HCT116 (cell line): ENCODE results near the gene F10. TPM values are rescaled to one million over a fixed set of nuclear protein-coding genes. Genes with fewer than 3 reads are reported as not detected.

ENCODE experiments used
- ATAC-seq: fragments of 200-7000 bp; cut with Tn5 transposase; 2 replicates; pipeline ENCODE4 v1.9.1; 2020; ENCODE audit warnings: mild to moderate bottlenecking, moderate library complexity
- BruUV-seq: library from RNA; stranded (reverse); fragments of 400-500 nt; replicated peaks from 2 replicates; lab custom pipeline; 2021; lab: Mats Ljungman, UMichigan
- CTCF ChIA-PET: fragments of 300-600 bp; sonication (Branson Sonifier 250); formaldehyde crosslinking; loops from one replicate; lab custom pipeline; 2021; ENCODE audit warnings: antibody characterized with exemption; lab: Charles Lee
- POLR2A ChIA-PET: fragments of 300-600, 350-600 bp; sonication (Branson Sonifier 250); formaldehyde crosslinking; loops from one replicate; lab custom pipeline; 2021; ENCODE audit warnings: antibody characterized with exemption; lab: Charles Lee
- RAD21 ChIA-PET, 2 experiments: fragments of 300-600 bp; sonication (Branson Sonifier 250); formaldehyde crosslinking; loops; one replicate each; lab custom pipeline; 2023; ENCODE audit warnings: low total read pairs in 2 of 2; ENCODE audit not compliant: uncharacterized antibody in 2 of 2, unreplicated experiment in 2 of 2, low non-redundant PET in 1 of 2; lab: Charles Lee
- DNase-seq: peaks from one replicate; pipeline ENCODE4 v3.0.0-alpha.2; 2010; ENCODE audit warnings: low read depth, low spot score
- H2AFZ ChIP-seq: fragments of 200-600 bp; shearing (Covaris generic), sonication (generic); 2 replicates; pipeline ENCODE4 v1.6.1; 2017; ENCODE audit warnings: low read depth, mixed run types, mixed read lengths, antibody characterized with exemption, low read length; ENCODE audit not compliant: poor library complexity, severe bottlenecking
- H3K27ac ChIP-seq: 2 replicates; pipeline ENCODE4 v1.5.1; 2012; ENCODE audit warnings: low read depth, low read length
- H3K27me3 ChIP-seq: fragments of 200-600 bp; sonication (generic); 2 replicates; pipeline ENCODE4 v1.6.1; 2016; ENCODE audit warnings: mixed run types, low read length, mixed read lengths; ENCODE audit not compliant: insufficient read depth
- H3K36me3 ChIP-seq, 2 experiments: fragments of 200-500 bp in 1 of 2; fragments of 200-600 bp in 1 of 2; sonication (Bioruptor generic) in 1 of 2; sonication (generic) in 1 of 2; 2 replicates each; pipeline versions ENCODE4 v1.5.1 to v1.6.1; 2014 to 2016; ENCODE audit warnings: low read length in 2 of 2, inconsistent platforms in 1 of 2, mixed read lengths in 1 of 2, mixed run types in 1 of 2; ENCODE audit not compliant: insufficient read depth in 2 of 2, control insufficient read depth in 1 of 2
- H3K4me1 ChIP-seq, 2 experiments: fragments of 200-600 bp in 1 of 2; sonication (generic) in 1 of 2; 2 replicates each; pipeline versions ENCODE4 v1.5.1 to v1.6.1; 2012 to 2017; ENCODE audit warnings: low read length in 2 of 2, inconsistent platforms in 1 of 2, mild to moderate bottlenecking in 1 of 2, mixed read lengths in 1 of 2, mixed run types in 1 of 2, moderate library complexity in 1 of 2; ENCODE audit not compliant: insufficient read depth in 2 of 2, control insufficient read depth in 1 of 2
- H3K4me2 ChIP-seq: fragments of 200-600 bp; sonication (generic); 2 replicates; pipeline ENCODE4 v1.6.1; 2017; ENCODE audit warnings: mixed run types, low read length, mixed read lengths
- H3K4me3 ChIP-seq, 2 experiments: fragments of 200-600 bp in 1 of 2; sonication (generic) in 1 of 2; replicated peaks in 1 of 2; 2 replicates each; pipeline ENCODE4 v1.5.1; 2011 to 2016; ENCODE audit warnings: low read length in 2 of 2, control low read depth in 1 of 2, low read depth in 1 of 2, mild to moderate bottlenecking in 1 of 2, mixed read lengths in 1 of 2, mixed run types in 1 of 2
- H3K79me2 ChIP-seq: fragments of 200-600 bp; sonication (generic); 2 replicates; pipeline ENCODE4 v1.6.1; 2017; ENCODE audit warnings: mild to moderate bottlenecking, mixed run types, low read length, moderate library complexity, mixed read lengths; ENCODE audit not compliant: insufficient read depth
- H3K9ac ChIP-seq: fragments of 200-600 bp; sonication (generic); 2 replicates; pipeline ENCODE4 v1.6.1; 2016; ENCODE audit warnings: low read length, mixed read lengths
- H3K9me2 ChIP-seq: fragments of 200-600 bp; sonication (generic), shearing (Covaris generic); 2 replicates; pipeline ENCODE4 v1.6.1; 2017; ENCODE audit warnings: mixed run types, mild to moderate bottlenecking, moderate library complexity; ENCODE audit not compliant: insufficient read depth
- H3K9me3 ChIP-seq, 2 experiments: fragments of 200-500 bp in 1 of 2; fragments of 200-600 bp in 1 of 2; sonication (Bioruptor generic) in 1 of 2; sonication (generic) in 1 of 2; 2 replicates each; pipeline ENCODE4 v1.6.1; 2014 to 2017; ENCODE audit warnings: low read length in 2 of 2, mixed read lengths in 2 of 2, inconsistent platforms in 1 of 2, low read depth in 1 of 2, mild to moderate bottlenecking in 1 of 2, mixed run types in 1 of 2, moderate library complexity in 1 of 2; ENCODE audit not compliant: control insufficient read depth in 1 of 2, insufficient read depth in 1 of 2
- H4K20me1 ChIP-seq: fragments of 200-600 bp; sonication (generic), shearing (Covaris generic); 2 replicates; pipeline ENCODE4 v1.6.1; 2017; ENCODE audit warnings: mixed run types, mild to moderate bottlenecking, moderate library complexity; ENCODE audit not compliant: insufficient read depth
- CBX3 ChIP-seq: IDR thresholded peaks from 2 replicates; pipeline ENCODE4 v1.6.1; 2012; ENCODE audit warnings: low read depth
- CEBPB ChIP-seq: IDR thresholded peaks from 2 replicates; pipeline ENCODE4 v1.6.1; 2012; ENCODE audit warnings: low read depth
- CTCF ChIP-seq, 3 experiments: fragments of 200-600 bp in 1 of 3; sonication (generic) in 1 of 3; IDR thresholded peaks in 2 of 3; conservative IDR thresholded peaks in 1 of 3; 2 replicates each; pipeline ENCODE4 v1.5.1; 2012 to 2017; ENCODE audit warnings: low read depth in 2 of 3, low read length in 2 of 3, antibody characterized with exemption in 1 of 3, borderline replicate concordance in 1 of 3, control low read depth in 1 of 3, mild to moderate bottlenecking in 1 of 3, mixed read lengths in 1 of 3, mixed run types in 1 of 3, moderate library complexity in 1 of 3; ENCODE audit not compliant: insufficient read depth in 1 of 3
- EGR1 ChIP-seq: IDR thresholded peaks from 2 replicates; pipeline ENCODE4 v1.6.1; 2012; ENCODE audit warnings: low read depth
- ELF1 ChIP-seq: IDR thresholded peaks from 2 replicates; pipeline ENCODE4 v1.6.1; 2012; ENCODE audit warnings: low read depth, borderline replicate concordance
- EZH2 ChIP-seq: fragments of 200-600 bp; sonication (generic); IDR thresholded peaks from 2 replicates; pipeline ENCODE4 v1.6.1; 2017; ENCODE audit warnings: antibody characterized with exemption, mixed run types
- EZH2phosphoT487 ChIP-seq: fragments of 200-600 bp; IDR thresholded peaks from 2 replicates; pipeline ENCODE4 v1.6.1; 2018; ENCODE audit warnings: antibody characterized with exemption, borderline replicate concordance
- FOSL1 ChIP-seq: IDR thresholded peaks from 2 replicates; pipeline ENCODE4 v1.6.1; 2012; ENCODE audit warnings: low read depth
- JUND ChIP-seq: IDR thresholded peaks from 2 replicates; pipeline ENCODE4 v1.6.1; 2012
- POLR2A ChIP-seq: IDR thresholded peaks from 2 replicates; pipeline ENCODE4 v1.7.0; 2011; ENCODE audit warnings: borderline replicate concordance; ENCODE audit not compliant: insufficient read depth, insufficient read length; ENCODE audit errors: extremely low read depth
- POLR2AphosphoS5 ChIP-seq: IDR thresholded peaks from 2 replicates; pipeline ENCODE4 v1.6.1; 2011; ENCODE audit warnings: mild to moderate bottlenecking, low read depth, low read length, moderate library complexity
- RAD21 ChIP-seq: IDR thresholded peaks from 2 replicates; pipeline ENCODE4 v1.6.1; 2012; ENCODE audit warnings: low read depth, mild to moderate bottlenecking
- SIN3A ChIP-seq: IDR thresholded peaks from 2 replicates; pipeline ENCODE4 v1.6.1; 2012; ENCODE audit warnings: low read depth
- SP1 ChIP-seq: IDR thresholded peaks from 2 replicates; pipeline ENCODE4 v1.6.1; 2012; ENCODE audit warnings: low read depth
- SRF ChIP-seq: IDR thresholded peaks from 2 replicates; pipeline ENCODE4 v1.6.1; 2012; ENCODE audit warnings: low read depth
- TCF7L2 ChIP-seq: IDR thresholded peaks from 2 replicates; pipeline ENCODE4 v1.7.0; 2011; ENCODE audit warnings: borderline replicate concordance, inconsistent platforms; ENCODE audit not compliant: insufficient read depth, insufficient read length; ENCODE audit errors: extremely low read depth
- ZBTB33 ChIP-seq: IDR thresholded peaks from 2 replicates; pipeline ENCODE4 v1.6.1; 2011; ENCODE audit warnings: mild to moderate bottlenecking, low read length, moderate library complexity; ENCODE audit not compliant: insufficient replicate concordance; ENCODE audit errors: extremely low read depth
- ZFX ChIP-seq: fragments of 450-650 bp; IDR thresholded peaks from 2 replicates; pipeline ENCODE4 v1.6.1; 2017
- ZNF274 ChIP-seq: fragments of 200-500 bp; sonication (Bioruptor generic); IDR thresholded peaks from 2 replicates; pipeline ENCODE4 v1.6.1; 2014; ENCODE audit warnings: mild to moderate bottlenecking, low read depth, low read length, inconsistent platforms
- intact Hi-C: fragments of 100-400 bp; cut with micrococcal nuclease; formaldehyde crosslinking; loops from 2 replicates; pipeline ENCODE4 v1.10.0; 2022
- total RNA-seq: library from RNA; stranded (reverse); gene quantifications from one replicate; pipeline ENCODE4 v1.2.1, GENCODE V29; 2021; ENCODE audit not compliant: unreplicated experiment

Gene F10
- total RNA-seq, 1 experiment from 2014 or later = 4.0 TPM

- DNase-seq = no peak
- no peaks in the 10 kb centered on the region for H3K9me2 ChIP-seq
- no peak overlapping the region for H3K27ac ChIP-seq
- no peak overlapping the region for H3K4me3 ChIP-seq
- H2AFZ ChIP-seq = no peak overlapping the region
- ChIA-PET RAD21 (no interaction called here), POLR2A (no interaction called here), CTCF (no interaction called here)
- no peak overlapping the region for H3K9ac ChIP-seq
- intact Hi-C loops = loop anchor here (5.0 kb wide), 1 partner anchor 87 kb away; no protein-coding TSS in a partner anchor
- H3K79me2 ChIP-seq = no peaks in the 10 kb centered on the region
- no peaks in the 10 kb centered on the region for H3K36me3 ChIP-seq
- peaks cover 4 to 14% of the 10 kb centered on the region in 2 experiments; a peak in 3 of 4 replicates for H3K4me1 ChIP-seq
- no peaks in the 10 kb centered on the region for H3K9me3 ChIP-seq
- H3K4me2 ChIP-seq = no peak overlapping the region
- TF ChIP-seq JUND = no peak
- no peak for TF ChIP-seq ELF1
- no peak for TF ChIP-seq POLR2AphosphoS5
- no peak for TF ChIP-seq ZNF274
- no peak for TF ChIP-seq CEBPB
- no peak for TF ChIP-seq EZH2phosphoT487
- TF ChIP-seq ZBTB33 = no peak
- TF ChIP-seq CTCF (IDR thresholded peaks at IDR 0.05 in 2 of 3, conservative IDR thresholded peaks at IDR 0.05 in 1 of 3; ENCODE audit: borderline replicate concordance in 1 of 3, insufficient read depth in 1 of 3, low read depth in 2 of 3, low read length in 2 of 3) = no peak
- TF ChIP-seq EGR1 = no peak
- TF ChIP-seq POLR2A = no peak
- no peak for TF ChIP-seq TCF7L2
- TF ChIP-seq RAD21 = no peak
- no peak for TF ChIP-seq FOSL1
- no peak for TF ChIP-seq SP1
- no peak for TF ChIP-seq SIN3A
- TF ChIP-seq EZH2 = no peak
- no peak for TF ChIP-seq SRF
- TF ChIP-seq CBX3 = no peak
- TF ChIP-seq ZFX = no peak
- peaks cover 5% of the 10 kb centered on the region; the same call in 1 of the 2 replicates for H3K27me3 ChIP-seq
- no peak for ATAC-seq
- BruUV-seq = no TSS peak
- no peaks in the 10 kb centered on the region for H4K20me1 ChIP-seq
Measured at GRCh38 chr13:113124211-113124970, 1.8 kb downstream of the F10 start.
